ENCODE data around the gene FAM90A1.
"Not testable (repeated sequence)": the region's sequence is repeated elsewhere in the genome, so short reads cannot be mapped to it uniquely, and the experiment has no call there.

The FAM90A1 gene

GRCh38 chr12:8233300-8233855 is 6.0 kb upstream of the FAM90A1 start:
- DNase-seq, result not testable (repeated sequence)

GRCh38 chr12:8231666-8232608 is 4.5 kb upstream of the FAM90A1 start:
- DNase-seq, result peak; percentile 84

GRCh38 chr12:8231049-8231448 is 3.6 kb upstream of the FAM90A1 start:
- not testable (repeated sequence) for DNase-seq

GRCh38 chr12:8229486-8229885 is 2.1 kb upstream of the FAM90A1 start:
- DNase-seq, result not testable (repeated sequence)

- not testable (repeated sequence) for DNase-seq
Measured at GRCh38 chr12:8228607-8229006, 1.2 kb upstream of the FAM90A1 start.

GRCh38 chr12:8227732-8228077 is 287 bp upstream of the FAM90A1 start:
- not testable (repeated sequence) for DNase-seq

GRCh38 chr12:8226355-8226754 is 1.1 kb downstream of the FAM90A1 start:
- no peak for DNase-seq

GRCh38 chr12:8224782-8225181 is 2.6 kb downstream of the FAM90A1 start:
- not testable (repeated sequence) for DNase-seq

GRCh38 chr12:8223646-8224045 is 3.8 kb downstream of the FAM90A1 start:
- not testable (repeated sequence) for DNase-seq

- not testable (repeated sequence) for DNase-seq
Measured at GRCh38 chr12:8222303-8222702, 5.1 kb downstream of the FAM90A1 start.

GRCh38 chr12:8221844-8222243 is 5.6 kb downstream of the FAM90A1 start:
- not testable (repeated sequence) for DNase-seq

GRCh38 chr12:8221375-8221774 is 6.0 kb downstream of the FAM90A1 start:
- DNase-seq, result not testable (repeated sequence)

- DNase-seq, result not testable (repeated sequence)
Measured at GRCh38 chr12:8218711-8219382, 8.6 kb downstream of the FAM90A1 start.

GRCh38 chr12:8197685-8198308 is 29.6 kb downstream of the FAM90A1 start:
- DNase-seq, result not testable (repeated sequence)

GRCh38 chr12:8188088-8188487 is 39.3 kb downstream of the FAM90A1 start:
- DNase-seq, result not testable (repeated sequence)

GRCh38 chr12:8184206-8184605 is 43.2 kb downstream of the FAM90A1 start:
- DNase-seq, result not testable (repeated sequence)

GRCh38 chr12:8183346-8183745 is 44.1 kb downstream of the FAM90A1 start:
- DNase-seq, result not testable (repeated sequence)

- DNase-seq, result not testable (repeated sequence)
Measured at GRCh38 chr12:8182923-8183322, 44.5 kb downstream of the FAM90A1 start.

- DNase-seq, result not testable (repeated sequence)
Measured at GRCh38 chr12:8181271-8181670, 46.1 kb downstream of the FAM90A1 start.

- peak; percentile 71 for DNase-seq
Measured at GRCh38 chr12:8179989-8180585, 47.3 kb downstream of the FAM90A1 start.

GRCh38 chr12:8172911-8173310 is 54.5 kb downstream of the FAM90A1 start:
- DNase-seq, result not testable (repeated sequence)
